Liver (tissue), 3 donors: Measurements from ENCODE around the gene TOR1AIP1.

ENCODE experiments used
- GABPA ChIP-seq, 2 donors: IDR thresholded peaks in 1 of 2; conservative IDR thresholded peaks in 1 of 2; 2 replicates each; pipeline ENCODE4 v1.6.1; 2016; ENCODE audit warnings: antibody characterized with exemption in 2 of 2, mild to moderate bottlenecking in 1 of 2, moderate library complexity in 1 of 2
- RAD21 ChIP-seq, 2 donors: IDR thresholded peaks; 2 replicates each; pipeline ENCODE4 v1.6.1; 2016; ENCODE audit warnings: antibody characterized with exemption in 2 of 2, mild to moderate bottlenecking in 2 of 2
- TF ChIP-seq, protein P1 (sequence below): fragments of 150-350 bp; IDR thresholded peaks from 2 replicates; pipeline ENCODE4 v1.5.1; 2017; ENCODE audit warnings: improper control_type of control experiment, low read depth, low read length; ENCODE audit not compliant: missing input control
- donor health status: healthy.
- donor health status: healthy.

DNA sequence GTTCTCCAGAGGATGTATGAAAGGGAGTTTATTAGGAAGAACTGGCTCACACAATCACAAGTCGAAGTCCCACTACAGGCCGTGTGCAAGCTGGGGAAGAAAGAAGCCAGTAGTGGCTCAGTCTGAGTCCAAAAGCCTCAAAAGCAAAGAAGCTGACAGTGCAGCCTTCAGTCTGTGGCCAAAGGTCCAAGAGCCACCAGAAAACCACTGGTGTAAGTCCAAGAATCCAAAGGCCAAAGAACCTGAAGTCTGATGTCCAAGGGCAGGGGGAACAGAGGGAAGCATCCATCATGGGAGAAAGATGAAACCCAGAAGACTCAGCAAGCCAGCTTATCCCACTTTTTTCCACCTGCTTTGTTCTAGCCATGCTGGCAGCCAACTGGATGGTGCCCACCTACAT is 51.1 kb downstream of the TOR1AIP1 start:
- TF ChIP-seq, protein P1, sequence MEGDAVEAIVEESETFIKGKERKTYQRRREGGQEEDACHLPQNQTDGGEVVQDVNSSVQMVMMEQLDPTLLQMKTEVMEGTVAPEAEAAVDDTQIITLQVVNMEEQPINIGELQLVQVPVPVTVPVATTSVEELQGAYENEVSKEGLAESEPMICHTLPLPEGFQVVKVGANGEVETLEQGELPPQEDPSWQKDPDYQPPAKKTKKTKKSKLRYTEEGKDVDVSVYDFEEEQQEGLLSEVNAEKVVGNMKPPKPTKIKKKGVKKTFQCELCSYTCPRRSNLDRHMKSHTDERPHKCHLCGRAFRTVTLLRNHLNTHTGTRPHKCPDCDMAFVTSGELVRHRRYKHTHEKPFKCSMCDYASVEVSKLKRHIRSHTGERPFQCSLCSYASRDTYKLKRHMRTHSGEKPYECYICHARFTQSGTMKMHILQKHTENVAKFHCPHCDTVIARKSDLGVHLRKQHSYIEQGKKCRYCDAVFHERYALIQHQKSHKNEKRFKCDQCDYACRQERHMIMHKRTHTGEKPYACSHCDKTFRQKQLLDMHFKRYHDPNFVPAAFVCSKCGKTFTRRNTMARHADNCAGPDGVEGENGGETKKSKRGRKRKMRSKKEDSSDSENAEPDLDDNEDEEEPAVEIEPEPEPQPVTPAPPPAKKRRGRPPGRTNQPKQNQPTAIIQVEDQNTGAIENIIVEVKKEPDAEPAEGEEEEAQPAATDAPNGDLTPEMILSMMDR: no peak
- TF ChIP-seq GABPA (IDR thresholded peaks at IDR 0.05 in 1 of 2, conservative IDR thresholded peaks at IDR 0.05 in 1 of 2) (no peak), RAD21 (IDR thresholded peaks at IDR 0.05) (no peak)
